ENCODE results near the gene MMRN1.

The MMRN1 gene

DNA sequence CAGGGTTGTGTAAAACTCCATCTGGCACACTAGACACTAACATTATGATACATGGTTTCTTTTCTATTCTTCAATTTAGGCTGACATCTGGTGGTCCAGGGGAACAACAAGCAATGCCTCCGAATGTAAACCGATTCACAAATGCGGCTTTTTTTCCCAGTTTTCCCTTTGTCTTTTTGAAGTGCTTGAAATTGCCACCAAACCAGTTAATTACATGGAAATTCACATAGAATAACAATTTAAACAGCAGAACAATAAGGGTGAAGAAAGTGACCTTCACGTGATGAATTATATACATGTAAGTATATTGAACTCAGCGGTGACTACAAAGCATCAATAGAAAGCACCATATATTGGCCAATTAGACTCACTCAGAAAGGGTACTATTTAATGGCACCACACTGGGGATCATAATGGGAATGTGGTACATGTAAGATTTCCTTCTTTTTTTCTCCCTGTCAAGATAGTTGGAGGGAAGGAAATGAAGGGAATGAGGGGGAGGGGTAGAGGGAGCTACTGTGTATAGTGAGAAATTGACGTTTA, 103.9 kb downstream of the MMRN1 start:
- no peak for DNase-seq (ENCODE audit: low read depth)

DNA sequence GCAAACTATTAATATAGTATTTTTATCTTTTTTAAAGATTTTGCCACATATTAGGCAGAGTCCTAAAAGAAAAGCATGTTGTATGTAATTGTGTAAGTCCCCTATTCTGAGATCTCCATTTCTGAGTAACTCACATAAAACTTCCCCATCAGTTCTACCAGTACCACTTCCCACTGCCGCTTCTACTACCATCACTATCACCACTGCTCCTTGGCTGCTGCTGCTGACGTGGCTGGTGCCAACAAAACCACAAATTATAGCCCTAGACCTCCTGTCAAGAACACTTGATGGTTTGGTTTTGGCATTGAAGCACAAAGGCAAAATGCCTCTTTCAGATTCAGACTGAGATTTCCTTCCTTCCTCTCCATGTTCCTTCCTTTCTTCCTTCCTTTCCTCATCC, 106.4 kb downstream of the MMRN1 start:
- no peak for DNase-seq (ENCODE audit: low read depth)

DNA sequence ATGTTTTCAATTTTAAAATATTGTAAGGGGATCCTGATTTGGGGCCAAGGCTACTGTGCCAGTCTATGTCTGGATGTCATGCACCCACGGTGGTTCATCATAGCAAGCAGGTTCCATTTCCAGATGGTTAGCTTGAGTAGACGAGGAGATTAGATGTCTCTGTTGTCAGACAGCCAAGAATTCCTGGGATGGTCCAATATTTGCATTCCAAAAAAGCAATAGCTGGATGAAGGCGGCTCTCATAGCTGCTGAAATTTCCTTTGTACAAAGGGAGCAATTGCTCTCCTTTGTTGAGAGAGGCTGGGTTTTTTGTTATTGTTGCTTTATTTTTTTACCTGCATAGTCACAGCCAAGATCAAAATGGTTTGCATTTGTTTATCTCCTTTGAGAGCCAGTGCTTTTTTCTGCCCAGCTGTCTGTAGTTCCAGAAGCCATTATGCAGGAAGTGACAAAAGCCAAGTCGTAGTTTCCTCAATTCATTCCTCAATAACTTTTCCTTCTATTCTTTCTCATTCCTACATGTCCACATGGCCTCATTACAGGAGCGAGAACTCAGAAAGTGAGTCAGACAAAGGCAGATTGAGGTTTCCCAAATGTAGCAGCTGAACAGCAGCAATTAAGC, 107.9 kb downstream of the MMRN1 start:
- DNase-seq (ENCODE audit: low read depth), result no peak

Data from ELR (cell line).